Measurements from ENCODE around the gene PCDH9. TPM values are rescaled to one million over a fixed set of nuclear protein-coding genes. Genes with fewer than 3 reads are reported as not detected.

PCDH9 gene
- total and polyA plus RNA-seq, 5 donors from 2014 or later = 0.08 to 0.77 (median 0.09) TPM

DNA sequence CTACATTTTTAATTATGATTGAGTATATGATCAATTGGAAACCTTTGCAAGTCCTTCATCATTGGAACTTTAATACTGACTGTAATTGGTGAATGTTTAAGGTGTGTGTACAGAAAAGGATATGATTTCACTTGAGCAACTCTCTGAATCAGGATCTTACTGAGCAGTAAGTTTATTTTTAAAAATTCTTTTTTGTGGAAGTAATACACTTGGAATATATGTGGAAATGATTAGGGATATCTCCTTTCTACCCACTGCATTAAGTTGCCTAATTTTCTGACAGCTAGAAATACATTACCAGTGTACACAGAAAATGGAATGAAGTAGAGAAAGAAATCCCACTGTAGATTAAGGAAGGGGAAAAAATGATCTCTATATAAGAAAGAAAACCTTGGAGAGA lies 865.8 kb downstream of the PCDH9 start:
- no peaks in the 10 kb centered on the region for H3K27me3 ChIP-seq (ENCODE audit: control insufficient read depth, insufficient read depth, low read length)
- H3K9me3 ChIP-seq (ENCODE audit: control insufficient read depth in 2 of 2, low read length in 2 of 2) = no peaks in the 10 kb centered on the region
- Mint-ChIP-seq H3K4me1 (no peaks in the 10 kb centered on the region), H3K9me3 (peaks cover 0 to 11% (median 2%) of the 10 kb centered on the region in 7 donors), H3K27me3 (no peaks in the 10 kb centered on the region), H3K27ac (no peak overlapping the region), H3K36me3 (no peaks in the 10 kb centered on the region), H3K4me3 (no peak overlapping the region)
- DNase-seq (no peak), ATAC-seq (ENCODE audit: low read depth in 2 of 2) (no peak)
- no peak overlapping the region for H3K27ac ChIP-seq (ENCODE audit: insufficient read depth, low read length, poor library complexity, severe bottlenecking)
- no peaks in the 10 kb centered on the region for H3K4me1 ChIP-seq (ENCODE audit: control insufficient read depth, insufficient read depth, low read length, poor library complexity, severe bottlenecking)
- no peak overlapping the region for H3K4me3 ChIP-seq (ENCODE audit: low read depth, low read length)
- H3K36me3 ChIP-seq (ENCODE audit: control insufficient read depth, insufficient read depth, low read length) = no peaks in the 10 kb centered on the region

DNA sequence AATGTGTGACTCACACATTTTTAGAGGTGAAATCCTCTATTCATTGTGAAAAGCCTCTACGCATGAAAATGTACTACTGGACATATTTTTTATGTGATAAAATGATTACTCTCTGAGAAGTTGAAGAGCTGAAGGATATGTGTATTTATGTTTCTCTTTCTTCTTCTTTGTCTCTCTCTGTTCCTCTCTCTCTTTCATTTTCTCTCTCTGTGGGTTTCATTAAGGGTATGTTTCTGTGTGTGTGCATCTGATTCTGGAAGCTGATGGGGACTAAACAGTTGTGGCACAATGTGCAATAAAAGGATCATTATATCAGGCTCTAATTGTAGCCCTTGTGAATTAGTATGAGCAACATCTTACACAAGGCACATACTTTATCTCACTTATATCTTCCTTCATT lies 867.7 kb downstream of the PCDH9 start:
- Histone ChIP-seq H3K36me3 (ENCODE audit: control insufficient read depth, insufficient read depth, low read length) (no peaks in the 10 kb centered on the region), H3K4me1 (ENCODE audit: control insufficient read depth, insufficient read depth, low read length, poor library complexity, severe bottlenecking) (no peaks in the 10 kb centered on the region), H3K27ac (ENCODE audit: insufficient read depth, low read length, poor library complexity, severe bottlenecking) (no peak overlapping the region), H3K9me3 (ENCODE audit: control insufficient read depth in 2 of 2, low read length in 2 of 2) (no peaks in the 10 kb centered on the region), H3K4me3 (ENCODE audit: low read depth, low read length) (no peak overlapping the region), H3K27me3 (ENCODE audit: control insufficient read depth, insufficient read depth, low read length) (no peaks in the 10 kb centered on the region)
- H3K4me1 Mint-ChIP-seq = no peaks in the 10 kb centered on the region
- peaks cover 1 to 16% (median 6%) of the 10 kb centered on the region in 7 donors for H3K9me3 Mint-ChIP-seq
- no peak overlapping the region for H3K4me3 Mint-ChIP-seq
- H3K36me3 Mint-ChIP-seq = no peaks in the 10 kb centered on the region
- no peak overlapping the region for H3K27ac Mint-ChIP-seq
- no peaks in the 10 kb centered on the region for H3K27me3 Mint-ChIP-seq
- no peak for ATAC-seq (ENCODE audit: low read depth in 2 of 2)
- DNase-seq = no peak

DNA sequence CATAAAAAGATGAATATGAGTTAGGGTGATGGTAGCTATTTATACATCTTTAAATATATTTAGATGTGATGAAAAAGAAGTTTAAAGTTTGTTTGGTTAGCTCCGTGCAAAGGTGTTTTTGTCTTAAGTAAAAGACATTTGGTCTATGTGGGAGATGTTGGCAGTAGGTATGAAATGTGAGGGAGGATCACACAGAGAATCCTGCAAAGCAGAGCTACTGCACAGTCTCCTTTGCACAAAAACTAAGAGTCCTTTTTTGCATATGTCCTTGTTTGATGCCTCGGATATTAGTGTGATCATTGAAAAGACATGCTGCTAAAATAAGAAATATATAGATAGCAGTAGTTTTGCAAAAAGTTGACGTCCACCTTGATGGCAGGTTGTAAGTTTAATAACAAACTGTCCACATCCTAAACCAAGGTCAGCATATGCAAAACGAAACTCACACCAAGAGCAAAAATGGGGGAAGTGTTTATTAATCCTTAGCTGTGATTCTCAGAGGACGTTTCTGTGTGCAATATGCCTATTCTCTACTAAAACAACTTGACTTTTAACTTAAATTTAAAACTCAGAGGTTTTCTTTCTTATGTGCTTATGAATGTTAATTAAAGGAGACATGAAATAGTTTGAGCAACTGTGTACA lies 870.1 kb downstream of the PCDH9 start:
- H3K4me1 Mint-ChIP-seq = no peaks in the 10 kb centered on the region
- Histone ChIP-seq H3K27me3 (ENCODE audit: control insufficient read depth, insufficient read depth, low read length) (no peaks in the 10 kb centered on the region), H3K9me3 (ENCODE audit: control insufficient read depth in 2 of 2, low read length in 2 of 2) (no peaks in the 10 kb centered on the region), H3K36me3 (ENCODE audit: control insufficient read depth, insufficient read depth, low read length) (no peaks in the 10 kb centered on the region), H3K4me3 (ENCODE audit: low read depth, low read length) (no peak overlapping the region), H3K4me1 (ENCODE audit: control insufficient read depth, insufficient read depth, low read length, poor library complexity, severe bottlenecking) (no peaks in the 10 kb centered on the region), H3K27ac (ENCODE audit: insufficient read depth, low read length, poor library complexity, severe bottlenecking) (no peak overlapping the region)
- DNase-seq (no peak), ATAC-seq (ENCODE audit: low read depth in 2 of 2) (no peak)
- no peak overlapping the region for H3K4me3 Mint-ChIP-seq
- H3K36me3 Mint-ChIP-seq = no peaks in the 10 kb centered on the region
- H3K27me3 Mint-ChIP-seq = no peaks in the 10 kb centered on the region
- peaks cover 1 to 16% (median 6%) of the 10 kb centered on the region in 7 donors for H3K9me3 Mint-ChIP-seq
- H3K27ac Mint-ChIP-seq = no peak overlapping the region

DNA sequence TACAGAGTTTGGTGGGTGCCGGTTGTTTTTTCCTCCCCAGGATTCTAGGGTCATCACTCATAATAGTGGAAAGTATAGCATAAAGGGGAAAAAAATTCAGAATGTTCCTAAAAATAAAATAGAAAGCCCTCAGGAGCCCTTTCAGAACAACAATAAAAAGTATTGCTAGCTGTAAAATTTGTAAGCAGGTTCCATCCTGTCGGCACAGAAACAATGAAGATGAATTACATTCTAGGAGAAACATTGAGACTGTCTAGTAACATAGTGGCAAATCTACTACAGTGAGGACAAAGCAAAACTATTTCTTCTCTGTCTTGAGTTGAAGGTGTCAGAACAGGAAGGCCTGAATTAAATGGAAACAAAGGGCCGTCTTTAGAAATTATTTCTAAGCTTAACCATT lies 870.7 kb downstream of the PCDH9 start:
- no peak overlapping the region for H3K27ac Mint-ChIP-seq
- no peak for ATAC-seq (ENCODE audit: low read depth in 2 of 2)

DNA sequence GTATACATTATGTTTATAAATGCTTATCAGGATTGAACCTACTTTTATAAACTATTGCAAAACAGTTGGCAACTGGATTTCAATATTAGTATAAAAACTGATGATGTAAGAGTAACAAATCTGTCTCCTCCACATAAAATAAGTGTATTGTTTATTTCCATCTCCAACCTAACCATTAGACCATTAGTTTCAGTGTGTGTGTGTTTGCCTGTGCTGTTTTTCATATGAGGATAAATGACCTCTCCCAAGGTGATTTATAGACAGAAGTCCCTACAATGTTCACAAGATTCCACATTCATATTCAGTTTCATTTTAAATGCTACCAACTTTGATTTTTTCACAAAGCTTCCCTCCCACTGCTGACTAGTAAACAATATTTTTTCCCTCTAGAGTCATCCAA lies 871.6 kb downstream of the PCDH9 start:
- Mint-ChIP-seq H3K36me3 (no peaks in the 10 kb centered on the region), H3K27me3 (no peaks in the 10 kb centered on the region), H3K9me3 (peaks cover 1 to 19% (median 6%) of the 10 kb centered on the region in 7 donors), H3K27ac (no peak overlapping the region), H3K4me1 (no peaks in the 10 kb centered on the region), H3K4me3 (no peak overlapping the region)
- ATAC-seq (ENCODE audit: low read depth in 2 of 2) (no peak), DNase-seq (no peak)
- Histone ChIP-seq H3K27me3 (ENCODE audit: control insufficient read depth, insufficient read depth, low read length) (no peaks in the 10 kb centered on the region), H3K4me1 (ENCODE audit: control insufficient read depth, insufficient read depth, low read length, poor library complexity, severe bottlenecking) (no peaks in the 10 kb centered on the region), H3K9me3 (ENCODE audit: control insufficient read depth in 2 of 2, low read length in 2 of 2) (no peaks in the 10 kb centered on the region), H3K36me3 (ENCODE audit: control insufficient read depth, insufficient read depth, low read length) (no peaks in the 10 kb centered on the region), H3K4me3 (ENCODE audit: low read depth, low read length) (no peak overlapping the region), H3K27ac (ENCODE audit: insufficient read depth, low read length, poor library complexity, severe bottlenecking) (no peak overlapping the region)

More for the DNA sequence above, 870.7 kb downstream of the PCDH9 start:
- Histone ChIP-seq H3K27ac (ENCODE audit: insufficient read depth, low read length, poor library complexity, severe bottlenecking) (no peak overlapping the region), H3K4me3 (ENCODE audit: low read depth, low read length) (no peak overlapping the region), H3K27me3 (ENCODE audit: control insufficient read depth, insufficient read depth, low read length) (no peaks in the 10 kb centered on the region), H3K4me1 (ENCODE audit: control insufficient read depth, insufficient read depth, low read length, poor library complexity, severe bottlenecking) (no peaks in the 10 kb centered on the region), H3K9me3 (ENCODE audit: control insufficient read depth in 2 of 2, low read length in 2 of 2) (no peaks in the 10 kb centered on the region), H3K36me3 (ENCODE audit: control insufficient read depth, insufficient read depth, low read length) (no peaks in the 10 kb centered on the region)
- Mint-ChIP-seq H3K27me3 (no peaks in the 10 kb centered on the region), H3K9me3 (peaks cover 1 to 19% (median 6%) of the 10 kb centered on the region in 7 donors), H3K36me3 (no peaks in the 10 kb centered on the region), H3K4me3 (no peak overlapping the region), H3K4me1 (no peaks in the 10 kb centered on the region)
- DNase-seq = no peak

DNA sequence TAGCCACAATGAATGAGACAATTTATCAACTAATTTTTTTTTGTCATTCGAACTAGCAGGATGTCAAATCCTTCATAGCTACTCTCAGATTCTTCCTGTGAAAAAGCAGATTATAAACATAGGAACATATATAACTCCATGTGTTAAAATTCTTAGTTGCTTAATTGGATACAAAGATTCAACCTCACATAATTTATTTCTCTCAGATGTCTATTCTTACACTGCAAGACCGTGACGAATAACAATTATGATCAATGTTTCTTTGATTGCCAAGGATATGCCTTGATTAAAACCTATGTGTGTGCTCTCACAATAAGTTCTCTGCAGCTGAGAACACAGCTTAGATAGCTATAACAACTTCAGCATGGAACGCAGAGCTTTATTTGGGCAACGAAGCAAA lies 872.7 kb downstream of the PCDH9 start:
- Histone ChIP-seq H3K4me3 (ENCODE audit: low read depth, low read length) (no peak overlapping the region), H3K27ac (ENCODE audit: insufficient read depth, low read length, poor library complexity, severe bottlenecking) (no peak overlapping the region), H3K4me1 (ENCODE audit: control insufficient read depth, insufficient read depth, low read length, poor library complexity, severe bottlenecking) (no peaks in the 10 kb centered on the region), H3K9me3 (ENCODE audit: control insufficient read depth in 2 of 2, low read length in 2 of 2) (peaks cover 0 to 5% of the 10 kb centered on the region in 2 experiments), H3K36me3 (ENCODE audit: control insufficient read depth, insufficient read depth, low read length) (no peaks in the 10 kb centered on the region), H3K27me3 (ENCODE audit: control insufficient read depth, insufficient read depth, low read length) (no peaks in the 10 kb centered on the region)
- H3K4me1 Mint-ChIP-seq = no peaks in the 10 kb centered on the region
- DNase-seq = no peak
- ATAC-seq (ENCODE audit: low read depth in 2 of 2) = no peak
- H3K36me3 Mint-ChIP-seq = no peaks in the 10 kb centered on the region
- H3K27me3 Mint-ChIP-seq = no peaks in the 10 kb centered on the region
- H3K4me3 Mint-ChIP-seq = no peak overlapping the region
- peaks cover under 1 to 22% (median 8%) of the 10 kb centered on the region in 7 donors for H3K9me3 Mint-ChIP-seq
- H3K27ac Mint-ChIP-seq = no peak overlapping the region

DNA sequence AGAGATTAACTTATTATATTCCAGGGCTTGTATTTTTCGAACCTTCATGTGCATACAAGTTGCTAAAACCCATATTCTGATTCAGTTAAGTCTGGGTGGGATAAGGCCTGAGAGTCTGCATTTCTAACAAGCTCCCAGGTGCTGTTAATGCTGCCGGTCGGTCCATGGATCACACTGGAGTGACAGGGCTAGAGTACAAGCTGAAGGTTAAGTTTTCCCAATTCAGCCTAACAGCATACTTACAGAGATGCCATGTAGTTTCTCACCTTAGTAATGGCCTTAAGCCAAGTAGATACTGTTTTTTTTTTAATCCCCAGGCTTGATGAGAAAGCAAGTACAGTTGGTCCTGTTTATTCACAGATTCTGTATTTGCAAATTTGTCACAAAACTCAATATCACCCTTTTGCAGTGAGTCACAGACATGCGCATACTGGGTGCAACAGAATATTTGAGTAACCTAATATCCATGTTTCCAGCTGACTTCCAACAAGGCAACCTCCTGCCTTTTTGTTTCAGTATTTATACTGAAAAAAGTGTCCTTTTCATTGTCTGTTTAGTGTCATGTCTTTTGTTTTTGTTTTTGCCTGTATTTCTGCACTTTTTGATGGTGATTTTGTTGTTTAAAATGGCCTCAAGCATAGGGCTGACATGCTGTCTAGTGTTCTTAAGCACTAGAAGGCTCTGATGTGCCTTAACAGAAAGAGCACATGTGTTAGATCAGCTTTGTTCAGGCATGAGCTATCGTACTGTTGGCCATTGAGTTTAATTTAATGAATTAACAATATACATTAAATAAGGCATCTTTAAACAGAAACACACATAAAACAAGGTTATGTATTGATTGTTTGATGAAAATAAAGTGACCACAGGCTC lies 875.0 kb downstream of the PCDH9 start:
- Histone ChIP-seq H3K4me1 (ENCODE audit: control insufficient read depth, insufficient read depth, low read length, poor library complexity, severe bottlenecking) (no peaks in the 10 kb centered on the region), H3K36me3 (ENCODE audit: control insufficient read depth, insufficient read depth, low read length) (no peaks in the 10 kb centered on the region), H3K27ac (ENCODE audit: insufficient read depth, low read length, poor library complexity, severe bottlenecking) (no peak overlapping the region), H3K9me3 (ENCODE audit: control insufficient read depth in 2 of 2, low read length in 2 of 2) (peaks cover 0 to 7% of the 10 kb centered on the region in 2 experiments), H3K27me3 (ENCODE audit: control insufficient read depth, insufficient read depth, low read length) (no peaks in the 10 kb centered on the region), H3K4me3 (ENCODE audit: low read depth, low read length) (no peak overlapping the region)
- H3K4me1 Mint-ChIP-seq = no peaks in the 10 kb centered on the region
- H3K9me3 Mint-ChIP-seq = peaks cover 3 to 28% (median 8%) of the 10 kb centered on the region in 7 donors
- no peaks in the 10 kb centered on the region for H3K27me3 Mint-ChIP-seq
- no peak overlapping the region for H3K4me3 Mint-ChIP-seq
- no peak for DNase-seq
- no peak overlapping the region for H3K27ac Mint-ChIP-seq
- ATAC-seq (ENCODE audit: low read depth in 2 of 2) = no peak
- no peaks in the 10 kb centered on the region for H3K36me3 Mint-ChIP-seq

Measured in CD4-positive, CD25-positive, alpha-beta regulatory T cell (primary cell).